H1 (cell line): Measurements from ENCODE around the gene CHD1. TPM values are rescaled to one million over a fixed set of nuclear protein-coding genes. Genes with fewer than 3 reads are reported as not detected.

ENCODE experiments used
- CTCF ChIA-PET: fragments of 300-600 bp; sonication (Branson Sonifier 250); formaldehyde crosslinking; loops from one replicate; lab custom pipeline; 2021; ENCODE audit not compliant: partially characterized antibody; lab: Charles Lee
- POLR2A ChIA-PET: fragments of 300-600 bp; sonication (Branson Sonifier 250); formaldehyde crosslinking; loops from one replicate; lab custom pipeline; 2021; ENCODE audit warnings: inconsistent platforms; ENCODE audit not compliant: partially characterized antibody; lab: Charles Lee
- DNase-seq, 2 experiments: peaks; one replicate each; pipeline versions ENCODE4 v3.0.0 to v3.0.0-alpha.2; 2010 to 2022; ENCODE audit warnings: low spot score in 2 of 2, low read depth in 1 of 2, mixed read lengths in 1 of 2
- FAIRE-seq: peaks from 2 replicates; lab custom pipeline; 2011; peaks lifted over from hg19 to GRCh38; lab: Jason Lieb, UNC
- H2AFZ ChIP-seq: 2 replicates; pipeline ENCODE4 v1.8.1; 2012; ENCODE audit warnings: low read length, inconsistent platforms
- H2AK5ac ChIP-seq: 2 replicates; pipeline ENCODE4 v1.6.1; 2013; ENCODE audit warnings: low read depth, low read length
- H2BK120ac ChIP-seq: replicated peaks from 2 replicates; pipeline ENCODE3; 2013; ENCODE audit warnings: low read depth, low read length, inconsistent platforms
- H2BK12ac ChIP-seq: 2 replicates; pipeline ENCODE4 v1.6.1; 2013; ENCODE audit warnings: low read depth, low read length
- H2BK15ac ChIP-seq: 2 replicates; pipeline ENCODE4 v1.6.1; 2013; ENCODE audit warnings: low read length
- H2BK20ac ChIP-seq: 2 replicates; pipeline ENCODE4 v1.6.1; 2013; ENCODE audit warnings: low read length
- H2BK5ac ChIP-seq: 2 replicates; pipeline ENCODE4 v1.6.1; 2013; ENCODE audit warnings: low read depth, low read length
- H3K14ac ChIP-seq: 2 replicates; pipeline ENCODE4 v1.6.1; 2013; ENCODE audit warnings: inconsistent platforms; ENCODE audit not compliant: insufficient read length
- H3K18ac ChIP-seq: 2 replicates; pipeline ENCODE4 v1.6.1; 2013; ENCODE audit warnings: low read length; ENCODE audit errors: extremely low read depth
- H3K23ac ChIP-seq: 2 replicates; pipeline ENCODE4 v1.6.1; 2013; ENCODE audit warnings: inconsistent platforms; ENCODE audit not compliant: insufficient read length
- H3K23me2 ChIP-seq: 2 replicates; pipeline ENCODE4 v1.6.1; 2013; ENCODE audit warnings: low read depth, low read length
- H3K27ac ChIP-seq: 2 replicates; pipeline ENCODE4 v1.6.1; 2011; ENCODE audit warnings: low read depth, low read length, inconsistent platforms
- H3K27me3 ChIP-seq, 4 experiments: replicated peaks in 1 of 4; 1 replicate in 1 of 4; 2 replicates in 3 of 4; pipeline versions ENCODE4 v1.6.1 to v1.8.1; 2011 to 2013; ENCODE audit warnings: low read length in 3 of 4, mild to moderate bottlenecking in 3 of 4, inconsistent platforms in 2 of 4, mixed read lengths in 2 of 4, moderate library complexity in 1 of 4; ENCODE audit not compliant: control insufficient read depth in 3 of 4, insufficient read depth in 3 of 4; ENCODE audit errors: extremely low read depth in 1 of 4
- H3K36me3 ChIP-seq, 4 experiments: 2 replicates each; pipeline versions ENCODE4 v1.6.1 to v1.8.1; 2011 to 2013; ENCODE audit warnings: mild to moderate bottlenecking in 4 of 4, low read length in 3 of 4, moderate library complexity in 2 of 4, control low read depth in 1 of 4, inconsistent platforms in 1 of 4; ENCODE audit not compliant: insufficient read depth in 4 of 4, control insufficient read depth in 2 of 4
- H3K4ac ChIP-seq: replicated peaks from 2 replicates; pipeline ENCODE3; 2013; ENCODE audit warnings: low read length, low read depth, mixed read lengths, inconsistent platforms; ENCODE audit not compliant: insufficient read length
- H3K4me1 ChIP-seq, 4 experiments: replicated peaks in 1 of 4; 1 replicate in 1 of 4; 2 replicates in 3 of 4; pipeline versions ENCODE4 v1.6.1 to v1.8.1; 2011 to 2013; ENCODE audit warnings: low read length in 3 of 4, inconsistent platforms in 2 of 4, mixed read lengths in 1 of 4; ENCODE audit not compliant: insufficient read depth in 4 of 4, control insufficient read depth in 3 of 4
- H3K4me2 ChIP-seq, 2 experiments: 2 replicates each; pipeline versions ENCODE4 v1.6.1 to v1.8.1; 2011 to 2013; ENCODE audit warnings: low read depth in 2 of 2, low read length in 2 of 2, control low read depth in 1 of 2, inconsistent platforms in 1 of 2, mild to moderate bottlenecking in 1 of 2; ENCODE audit not compliant: insufficient read depth in 1 of 2
- H3K4me3 ChIP-seq, 4 experiments: fragments of 200-600, 300-600 bp in 1 of 4; sonication (generic), shearing (Covaris generic), sonication (Bioruptor Twin) in 1 of 4; 2 replicates each; pipeline versions ENCODE4 v1.5.1 to v1.8.1; 2011 to 2016; ENCODE audit warnings: low read length in 4 of 4, low read depth in 3 of 4, control low read depth in 2 of 4, inconsistent platforms in 2 of 4, mild to moderate bottlenecking in 2 of 4, mixed read lengths in 1 of 4, moderate library complexity in 1 of 4; ENCODE audit not compliant: insufficient read depth in 2 of 4; ENCODE audit errors: extremely low read depth in 1 of 4
- H3K56ac ChIP-seq: replicated peaks from 2 replicates; pipeline ENCODE3; 2013; ENCODE audit warnings: low read depth, mild to moderate bottlenecking, mixed read lengths, low read length, inconsistent platforms; ENCODE audit not compliant: insufficient read length
- H3K79me1 ChIP-seq: 2 replicates; pipeline ENCODE4 v1.6.1; 2013; ENCODE audit warnings: low read depth, low read length, control low read depth
- H3K79me2 ChIP-seq, 2 experiments: 2 replicates each; pipeline versions ENCODE4 v1.6.1 to v1.8.1; 2012 to 2013; ENCODE audit warnings: low read length in 2 of 2, mild to moderate bottlenecking in 2 of 2, inconsistent platforms in 1 of 2; ENCODE audit not compliant: insufficient read depth in 2 of 2, control insufficient read depth in 1 of 2
- H3K9ac ChIP-seq, 4 experiments: replicated peaks in 1 of 4; 1 replicate in 1 of 4; 2 replicates in 3 of 4; pipeline versions ENCODE4 v1.6.1 to v1.8.1; 2011 to 2013; ENCODE audit warnings: low read depth in 3 of 4, low read length in 3 of 4, control low read depth in 2 of 4, mild to moderate bottlenecking in 2 of 4, moderate library complexity in 2 of 4, inconsistent platforms in 1 of 4; ENCODE audit errors: extremely low read depth in 1 of 4
- H3K9me3 ChIP-seq, 2 experiments: 2 replicates each; pipeline versions ENCODE4 v1.6.1 to v1.8.1; 2012 to 2013; ENCODE audit warnings: mild to moderate bottlenecking in 2 of 2, moderate library complexity in 2 of 2, control low read depth in 1 of 2, inconsistent platforms in 1 of 2, low read depth in 1 of 2, low read length in 1 of 2, mixed read lengths in 1 of 2; ENCODE audit not compliant: insufficient read depth in 2 of 2
- H4K20me1 ChIP-seq, 2 experiments: replicated peaks in 1 of 2; 2 replicates each; pipeline versions ENCODE3 to v1.8.1; 2011 to 2013; ENCODE audit warnings: inconsistent platforms in 2 of 2, low read length in 2 of 2, mild to moderate bottlenecking in 1 of 2; ENCODE audit not compliant: insufficient read depth in 2 of 2, control insufficient read depth in 1 of 2
- H4K5ac ChIP-seq: 2 replicates; pipeline ENCODE4 v1.6.1; 2013; ENCODE audit warnings: low read length, low read depth, mixed read lengths, inconsistent platforms; ENCODE audit not compliant: insufficient read length
- H4K8ac ChIP-seq: 2 replicates; pipeline ENCODE4 v1.8.0; 2013; ENCODE audit warnings: mild to moderate bottlenecking, moderate library complexity, low read length, inconsistent platforms; ENCODE audit not compliant: insufficient read depth; ENCODE audit errors: extremely low read depth
- H4K91ac ChIP-seq: replicated peaks from 2 replicates; pipeline ENCODE3; 2013; ENCODE audit warnings: low read length, mixed read lengths, inconsistent platforms; ENCODE audit not compliant: insufficient read length
- CHD1 ChIP-seq: IDR thresholded peaks from 2 replicates; pipeline ENCODE4 v1.6.1; 2012; ENCODE audit warnings: low read depth, low read length, improper control_type of control experiment
- HDAC2 ChIP-seq, 2 experiments: fragments of 300-600 bp in 1 of 2; sonication (generic) in 1 of 2; IDR thresholded peaks; 2 replicates each; pipeline ENCODE4 v1.6.1; 2011 to 2012; ENCODE audit warnings: low read depth in 2 of 2, low read length in 2 of 2, mild to moderate bottlenecking in 2 of 2, moderate library complexity in 2 of 2, borderline replicate concordance in 1 of 2, inconsistent platforms in 1 of 2
- MAFK ChIP-seq: IDR thresholded peaks from 2 replicates; pipeline ENCODE4 v1.6.1; 2012; ENCODE audit warnings: low read depth, mild to moderate bottlenecking, improper control_type of control experiment, low read length
- WGBS, 2 experiments: shearing (Covaris generic) in 1 of 2; methylation state at CpG; one replicate each; pipeline versions ENCODE4 v1.1.6 to v1.1.7; 2013 to 2015; ENCODE audit warnings: low lambda C conversion rate in 2 of 2, mixed read lengths in 2 of 2, inconsistent platforms in 1 of 2, low coverage in 1 of 2, missing lambda C conversion rate in 1 of 2; ENCODE audit not compliant: insufficient replicate concordance in 2 of 2, insufficient coverage in 1 of 2, insufficient read length in 1 of 2; ENCODE audit errors: extremely low coverage in 1 of 2, missing lambda C conversion rate in 1 of 2; 5-methylcytosine and 5-hydroxymethylcytosine counted together
- polyA plus RNA-seq, 7 experiments: library from polyadenylated mRNA; depleted of rRNA in 3 of 7; stranded (reverse) in 5 of 7; unstranded in 2 of 7; fragments of >200 nt in 5 of 7; fragments of 200-250 nt in 2 of 7; gene quantifications; 1 replicate in 5 of 7; 2 replicates in 1 of 7; 4 replicates in 1 of 7; pipeline versions ENCODE4 v1.2.1 to v1.2.3, GENCODE V29; 2011 to 2013; ENCODE audit warnings: missing spikeins in 2 of 7, mixed read lengths in 2 of 7
- total RNA-seq: library from RNA; stranded (reverse); fragmentation: NEBNext Ultra II Directional; extraction: Animal tissue kit (Norgen Biotek cat#: 25700); gene quantifications from 2 replicates; pipeline ENCODE4 v1.2.1, GENCODE V29; 2021

CHD1 gene
- total and polyA plus RNA-seq, 2 of the 8 experiments (the other 6 are each of a cell fraction or from before 2014, with no cell fraction given) = 15.6 to 53.0 TPM

GRCh38 chr5:98968056-98968564, 39.3 kb upstream of the CHD1 start:
- Histone ChIP-seq H3K14ac (no peak overlapping the region), H2AFZ (no peak overlapping the region), H4K8ac (no peak overlapping the region), H3K18ac (no peak overlapping the region), H3K79me2 (no peaks in the 10 kb centered on the region), H4K91ac (no peak overlapping the region), H3K9ac (no peak overlapping the region), H2BK12ac (no peak overlapping the region), H3K4me3 (no peak overlapping the region), H2BK20ac (no peak overlapping the region), H4K5ac (no peak overlapping the region), H2BK120ac (no peak overlapping the region), H4K20me1 (no peaks in the 10 kb centered on the region), H3K4ac (no peak overlapping the region), H2BK15ac (no peak overlapping the region), H3K36me3 (no peaks in the 10 kb centered on the region), H3K23ac (no peak overlapping the region), H3K27ac (no peak overlapping the region), H3K9me3 (no peaks in the 10 kb centered on the region), H3K4me2 (no peak overlapping the region), H2AK5ac (no peak overlapping the region), H2BK5ac (no peak overlapping the region), H3K4me1 (peaks cover 0 to 2% (median 0%) of the 10 kb centered on the region in 4 experiments; a peak in 2 of 7 replicates), H3K23me2 (no peaks in the 10 kb centered on the region), H3K27me3 (peaks cover 0 to 3% (median 0%) of the 10 kb centered on the region in 4 experiments; a peak in 1 of 7 replicates), H3K56ac (no peak overlapping the region), H3K79me1 (no peaks in the 10 kb centered on the region)
- 86% methylated on average over 4 of the region's 4 CpGs; no CpG with 5 or more reads in 1 of the 2 experiments for WGBS, 2 experiments
- ChIA-PET POLR2A (no interaction called here), CTCF (interaction anchor here (0.9 to 2.1 kb wide), 4 partner anchors 31 to 94 kb away, joined by 3 to 7 read pairs (median 4); no protein-coding TSS in a partner anchor)
- DNase-seq (no peak), FAIRE-seq (no peak)
- TF ChIP-seq MAFK = peak; percentile 74
- TF ChIP-seq CHD1 = no peak
- no peak for TF ChIP-seq HDAC2 (IDR thresholded peaks at IDR 0.05; ENCODE audit: borderline replicate concordance in 1 of 2, low read depth in 2 of 2, low read length in 2 of 2)
